IMR-90 (cell line): Measurements from ENCODE around the gene C9orf78. TPM values are rescaled to one million over a fixed set of nuclear protein-coding genes. Genes with fewer than 3 reads are reported as not detected.

Source experiments
- ATAC-seq: fragments of 200-7000 bp; cut with Tn5 transposase; 2 replicates; pipeline ENCODE4 v1.9.1; 2020; ENCODE audit warnings: low read depth, mild to moderate bottlenecking, moderate library complexity
- BruUV-seq: library from RNA; stranded (reverse); fragments of 400-500 nt; replicated peaks from 2 replicates; lab custom pipeline; 2021; lab: Mats Ljungman, UMichigan
- CTCF ChIA-PET: fragments of 300-600 bp; formaldehyde crosslinking; extraction: SDS; loops from one replicate; lab custom pipeline; 2021; ENCODE audit warnings: antibody characterized with exemption; lab: Yijun Ruan, JAX
- POLR2A ChIA-PET: fragments of 300-600 bp; sonication (Branson Sonifier 250); formaldehyde crosslinking; loops from one replicate; lab custom pipeline; 2022; ENCODE audit warnings: antibody characterized with exemption; ENCODE audit not compliant: unreplicated experiment; lab: Charles Lee
- DNase-seq: peaks from one replicate; pipeline ENCODE4 v3.0.0; 2013
- H2AFZ ChIP-seq: replicated peaks from 2 replicates; pipeline ENCODE3; 2013; ENCODE audit warnings: low read length, mild to moderate bottlenecking; ENCODE audit not compliant: poor library complexity
- H2AK5ac ChIP-seq: 2 replicates; pipeline ENCODE4 v1.6.1; 2013; ENCODE audit warnings: low read depth, low read length, inconsistent platforms
- H2AK9ac ChIP-seq: replicated peaks from 2 replicates; pipeline ENCODE3; 2013; ENCODE audit warnings: mild to moderate bottlenecking, low read depth, low read length, moderate library complexity; ENCODE audit not compliant: poor library complexity
- H2BK120ac ChIP-seq: 2 replicates; pipeline ENCODE4 v1.6.1; 2013; ENCODE audit warnings: low read depth, low read length, inconsistent platforms
- H2BK15ac ChIP-seq: 3 replicates; pipeline ENCODE4 v1.6.1; 2013; ENCODE audit warnings: low read depth, low read length, inconsistent platforms
- H2BK20ac ChIP-seq: 2 replicates; pipeline ENCODE4 v1.6.1; 2013; ENCODE audit warnings: low read depth, mild to moderate bottlenecking, inconsistent platforms, low read length, moderate library complexity
- H2BK5ac ChIP-seq: 2 replicates; pipeline ENCODE4 v1.6.1; 2013; ENCODE audit warnings: mild to moderate bottlenecking, low read depth, low read length, inconsistent platforms; ENCODE audit not compliant: poor library complexity, severe bottlenecking
- H3K14ac ChIP-seq: replicated peaks from 2 replicates; pipeline ENCODE4 v1.6.1; 2013; ENCODE audit warnings: low read depth, low read length, inconsistent platforms
- H3K18ac ChIP-seq: 2 replicates; pipeline ENCODE4 v1.6.1; 2013; ENCODE audit warnings: low read depth, low read length, control low read depth
- H3K23ac ChIP-seq: 2 replicates; pipeline ENCODE4 v1.6.1; 2013; ENCODE audit warnings: low read depth, low read length, inconsistent platforms
- H3K27ac ChIP-seq: 2 replicates; pipeline ENCODE4 v1.5.1; 2013; ENCODE audit warnings: mild to moderate bottlenecking, control low read depth, low read length; ENCODE audit not compliant: insufficient read depth
- H3K27me3 ChIP-seq: 2 replicates; pipeline ENCODE4 v1.6.1; 2013; ENCODE audit warnings: low read length; ENCODE audit not compliant: control insufficient read depth, insufficient read depth
- H3K36me3 ChIP-seq: 2 replicates; pipeline ENCODE4 v1.6.1; 2013; ENCODE audit warnings: low read length, mixed read lengths; ENCODE audit not compliant: control insufficient read depth, insufficient read depth
- H3K4ac ChIP-seq: 2 replicates; pipeline ENCODE4 v1.6.1; 2013; ENCODE audit warnings: low read depth, low read length, inconsistent platforms
- H3K4me1 ChIP-seq: 2 replicates; pipeline ENCODE4 v1.6.1; 2013; ENCODE audit warnings: low read length, mixed read lengths; ENCODE audit not compliant: control insufficient read depth, insufficient read depth
- H3K4me2 ChIP-seq: 2 replicates; pipeline ENCODE4 v1.6.1; 2013; ENCODE audit warnings: low read depth, mild to moderate bottlenecking, control low read depth, low read length, moderate library complexity
- H3K4me3 ChIP-seq: 2 replicates; pipeline ENCODE4 v1.5.1; 2013; ENCODE audit warnings: low read depth, mild to moderate bottlenecking, control low read depth, low read length, moderate library complexity; ENCODE audit not compliant: insufficient read depth
- H3K56ac ChIP-seq: 2 replicates; pipeline ENCODE4 v1.6.1; 2013; ENCODE audit warnings: low read length, inconsistent platforms; ENCODE audit not compliant: insufficient read depth; ENCODE audit errors: extremely low read depth
- H3K79me1 ChIP-seq, 2 experiments: 2 replicates each; pipeline ENCODE4 v1.6.1; 2013; ENCODE audit warnings: low read length in 2 of 2, inconsistent platforms in 1 of 2, low read depth in 1 of 2
- H3K9ac ChIP-seq: 2 replicates; pipeline ENCODE4 v1.6.1; 2013; ENCODE audit warnings: low read depth, low read length, control low read depth
- H3K9me1 ChIP-seq: 2 replicates; pipeline ENCODE4 v1.6.1; 2013; ENCODE audit warnings: low read length, inconsistent platforms; ENCODE audit not compliant: insufficient read depth
- H3K9me3 ChIP-seq: 2 replicates; pipeline ENCODE4 v1.6.1; 2013; ENCODE audit warnings: low read length; ENCODE audit not compliant: control insufficient read depth, insufficient read depth
- H4K20me1 ChIP-seq: 2 replicates; pipeline ENCODE4 v1.6.1; 2013; ENCODE audit warnings: low read length, inconsistent platforms; ENCODE audit not compliant: insufficient read depth
- H4K5ac ChIP-seq: 2 replicates; pipeline ENCODE4 v1.6.1; 2013; ENCODE audit warnings: mild to moderate bottlenecking, low read depth, low read length, control low read depth
- H4K8ac ChIP-seq, 2 experiments: 2 replicates each; pipeline ENCODE4 v1.6.1; 2013; ENCODE audit warnings: low read depth in 2 of 2, low read length in 2 of 2, control low read depth in 1 of 2, inconsistent platforms in 1 of 2
- H4K91ac ChIP-seq: 2 replicates; pipeline ENCODE4 v1.6.1; 2013; ENCODE audit warnings: low read depth, low read length, inconsistent platforms; ENCODE audit not compliant: insufficient read depth
- CEBPB ChIP-seq: IDR thresholded peaks from 2 replicates; pipeline ENCODE4 v1.6.1; 2012; ENCODE audit warnings: low read depth, low read length, improper control_type of control experiment
- FOS ChIP-seq: fragments of 150-350 bp; IDR thresholded peaks from 2 replicates; pipeline ENCODE4 v1.6.1; 2016; ENCODE audit warnings: low read depth, low read length
- MAFK ChIP-seq: IDR thresholded peaks from 2 replicates; pipeline ENCODE4 v1.6.1; 2012; ENCODE audit warnings: low read depth, low read length, improper control_type of control experiment
- MAZ ChIP-seq: IDR thresholded peaks from 2 replicates; pipeline ENCODE4 v1.6.1; 2012; ENCODE audit warnings: low read depth, mild to moderate bottlenecking, low read length, improper control_type of control experiment, moderate library complexity, borderline replicate concordance
- POLR2A ChIP-seq: IDR thresholded peaks from 2 replicates; pipeline ENCODE4 v1.6.1; 2012; ENCODE audit warnings: mild to moderate bottlenecking, low read depth, low read length
- RCOR1 ChIP-seq: IDR thresholded peaks from 2 replicates; pipeline ENCODE4 v1.6.1; 2012; ENCODE audit warnings: mild to moderate bottlenecking, low read length, improper control_type of control experiment; ENCODE audit not compliant: insufficient replicate concordance
- WGBS, 2 experiments: methylation state at CpG; one replicate each; pipeline versions ENCODE4 v1.1.5 to v1.1.7; 2013; ENCODE audit warnings: missing lambda C conversion rate in 2 of 2; ENCODE audit not compliant: insufficient read length in 1 of 2; ENCODE audit errors: extremely low coverage in 2 of 2; 5-methylcytosine and 5-hydroxymethylcytosine counted together
- dilution Hi-C: fragments of 300-500 bp; cut with HindIII; formaldehyde crosslinking; loops from one replicate; pipeline ENCODE4 v1.14.3; 2018; ENCODE audit warnings: low sequenced_read_pairs; ENCODE audit not compliant: unreplicated experiment
- in situ Hi-C: fragments of 300-500 bp; cut with MboI; formaldehyde crosslinking; loops from 3 replicates; pipeline ENCODE4 v1.14.3; 2019; ENCODE audit warnings: low sequenced_read_pairs, inconsistent platforms, mixed read lengths
- intact Hi-C: fragments of 100-400 bp; cut with micrococcal nuclease; formaldehyde crosslinking; loops from 2 replicates; pipeline ENCODE4 v1.10.0; 2022
- polyA plus RNA-seq, 3 experiments: library from polyadenylated mRNA; depleted of rRNA; stranded (reverse); fragments of >200 nt; gene quantifications; 2 replicates each; pipeline ENCODE4 v1.2.3, GENCODE V29; 2012; ENCODE audit warnings: low replicate concordance in 1 of 3
- total RNA-seq: library from RNA; depleted of rRNA; stranded (reverse); fragments of >200 nt; gene quantifications from 2 replicates; pipeline ENCODE4 v1.2.3, GENCODE V29; 2012

C9orf78 gene
- total and polyA plus RNA-seq, 2 of the 4 experiments (the other 2 are of a cell fraction), result 29.8 to 46.0 TPM

- Histone ChIP-seq H4K5ac (no peak overlapping the region), H3K9me3 (no peaks in the 10 kb centered on the region), H3K79me1 (no peaks in the 10 kb centered on the region), H3K27me3 (no peaks in the 10 kb centered on the region), H3K9me1 (0 out of 2 replicates have a peak, but pooled peaks cover 3% of the 10 kb centered on the region), H2BK15ac (no peak overlapping the region), H3K4me1 (no peaks in the 10 kb centered on the region), H3K14ac (no peak overlapping the region), H3K4me3 (no peak overlapping the region), H3K23ac (no peak overlapping the region), H4K8ac (no peak overlapping the region), H2BK5ac (no peak overlapping the region), H3K56ac (no peak overlapping the region), H2AFZ (no peak overlapping the region), H3K4ac (no peak overlapping the region), H3K9ac (no peak overlapping the region), H3K18ac (no peak overlapping the region), H4K91ac (no peak overlapping the region), H2BK20ac (no peak overlapping the region), H2AK9ac (no peak overlapping the region), H2AK5ac (no peak overlapping the region), H3K36me3 (peaks cover 41% of the 10 kb centered on the region), H3K27ac (no peak overlapping the region), H3K4me2 (no peak overlapping the region), H4K20me1 (no peaks in the 10 kb centered on the region), H2BK120ac (no peak overlapping the region)
- intact Hi-C loops, result no loop called here
- POLR2A ChIA-PET, result no interaction called here
- TF ChIP-seq POLR2A (no peak), FOS (no peak), MAFK (no peak), MAZ (no peak), CEBPB (no peak), RCOR1 (no peak)
- DNase-seq, result no peak
- in situ Hi-C loops, result no loop called here
- WGBS, 2 experiments, result 100% methylated on average over 1 of the region's 14 CpGs; no CpG with 5 or more reads in 1 of the 2 experiments
- CTCF ChIA-PET, result no interaction called here
- dilution Hi-C loops, result no loop called here
- no TSS peak for BruUV-seq
- no peak for ATAC-seq
Observed at GRCh38 chr9:129865668-129866320, 30.7 kb upstream of the C9orf78 start.
